CD4-positive, alpha-beta T cell treated with Interleukin-6 for 4 hours (primary cell): ENCODE data around the gene SLC35F3.
"Not testable (repeated sequence)": the region's sequence is repeated elsewhere in the genome, so short reads cannot be mapped to it uniquely, and the experiment has no call there.

ENCODE experiments used
- DNase-seq: peaks from one replicate; pipeline ENCODE4 v3.0.0-alpha.2; 2020; ENCODE audit warnings: mixed read lengths

SLC35F3 gene

DNA sequence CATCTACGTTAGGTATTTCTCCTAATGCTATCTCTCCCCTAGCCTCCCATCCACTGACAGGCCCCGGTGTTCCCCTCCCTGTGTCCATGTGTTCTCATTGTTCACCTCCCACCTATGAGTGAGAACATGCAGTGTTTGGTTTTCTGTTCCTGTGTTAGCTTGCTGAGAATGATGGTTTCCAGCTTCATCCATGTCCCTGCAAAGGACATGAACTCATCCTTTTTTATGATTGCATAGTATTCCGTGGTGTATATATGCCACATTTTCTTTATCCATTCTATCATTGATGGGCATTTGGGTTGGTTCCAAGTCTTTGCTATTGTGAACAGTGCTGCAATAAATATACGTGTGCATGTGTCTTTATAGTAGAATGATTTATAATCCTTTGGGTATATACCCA, 247.9 kb downstream of the SLC35F3 start:
- not testable (repeated sequence) for DNase-seq

DNA sequence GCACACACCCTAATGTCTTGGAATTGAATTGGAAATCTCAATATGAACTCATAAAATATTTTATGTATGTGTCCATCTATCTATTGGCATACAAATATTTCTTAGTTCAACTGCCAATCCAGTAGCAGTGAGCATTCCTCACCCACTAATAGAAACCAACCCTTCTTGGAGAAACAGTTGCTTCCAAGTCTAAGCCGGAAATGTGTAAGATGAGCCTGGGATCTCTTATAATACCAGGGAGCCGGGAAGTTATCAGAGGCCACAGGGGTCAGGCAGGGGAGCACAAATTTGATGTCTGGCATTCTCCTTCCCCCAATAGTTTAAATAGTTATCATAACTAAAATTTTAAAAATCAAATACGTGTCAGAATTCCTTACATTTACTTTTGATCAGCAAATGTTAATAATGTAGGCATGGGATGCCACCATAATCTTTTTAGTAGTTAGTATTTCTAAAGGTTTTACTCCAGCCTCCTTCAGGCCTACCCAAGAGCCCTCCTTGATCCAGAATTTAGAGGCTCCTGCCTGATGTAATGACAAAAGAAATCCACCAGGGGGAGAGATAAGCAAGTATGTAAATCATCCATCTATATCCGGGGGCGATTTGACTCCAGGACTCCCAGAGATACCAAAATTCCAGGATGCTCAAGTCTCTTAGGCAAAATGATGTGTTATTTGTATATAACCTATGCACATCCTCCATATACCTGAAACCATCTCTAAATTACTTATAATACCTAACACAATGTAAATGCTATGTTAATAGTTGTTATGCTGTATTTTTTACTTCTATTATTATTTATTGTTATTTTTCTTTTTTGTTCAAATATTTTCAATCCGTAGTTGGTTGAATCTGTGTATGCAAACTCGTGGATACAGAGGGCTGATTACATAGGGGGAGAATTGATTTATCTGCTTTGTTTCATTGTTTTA, 250.1 kb downstream of the SLC35F3 start:
- peak; percentile 20 for DNase-seq

DNA sequence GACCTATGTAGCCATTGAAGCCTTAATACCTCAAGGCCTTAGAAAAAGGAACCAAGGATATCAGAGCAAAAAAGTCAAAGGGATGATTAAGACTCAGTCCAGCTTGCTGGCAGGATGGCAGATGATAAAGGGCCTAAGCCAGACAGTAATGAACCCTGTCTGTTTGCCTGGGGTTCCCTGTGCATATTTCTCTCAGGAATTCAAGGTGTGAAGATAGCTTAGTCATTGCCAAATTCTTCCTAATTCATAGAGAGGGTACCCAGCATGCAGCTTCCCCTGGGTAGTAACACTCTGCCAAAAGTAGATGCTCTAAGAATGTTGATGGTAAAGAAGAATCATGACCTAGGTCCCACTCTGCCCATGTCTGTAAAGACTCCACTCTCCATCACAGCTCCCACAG, 258.2 kb downstream of the SLC35F3 start:
- no peak for DNase-seq

DNA sequence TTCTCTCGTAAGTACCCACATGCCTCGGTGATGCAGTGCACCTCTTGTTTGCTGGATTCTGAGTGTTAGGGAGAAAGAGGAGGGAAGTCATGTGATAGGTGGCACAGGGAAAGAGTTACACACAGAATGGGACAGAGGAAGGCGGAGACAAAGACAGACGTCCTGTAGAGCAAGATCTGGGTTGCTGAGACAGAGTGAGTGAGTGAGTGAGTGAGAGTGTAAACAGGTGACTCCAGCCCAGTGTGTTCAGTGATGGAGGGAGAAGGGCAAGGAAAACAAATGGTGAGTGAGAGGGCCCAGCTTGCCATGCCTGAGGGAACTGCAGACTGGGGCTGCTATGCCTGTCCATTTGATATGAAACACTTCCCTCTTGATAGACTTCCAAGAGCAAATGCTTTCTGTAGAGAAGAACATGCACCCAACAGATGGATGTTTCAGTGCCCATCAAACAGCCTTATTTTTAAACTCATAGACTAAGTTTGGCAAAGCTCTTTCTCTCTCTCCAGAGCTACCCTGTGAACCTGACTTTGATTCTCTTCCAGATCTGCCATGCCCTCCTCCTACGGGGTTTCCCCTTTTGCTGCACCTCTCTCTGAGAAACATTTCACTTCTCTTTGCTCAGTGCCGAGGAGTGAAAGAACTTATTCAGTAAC, 258.9 kb downstream of the SLC35F3 start:
- DNase-seq = no peak

DNA sequence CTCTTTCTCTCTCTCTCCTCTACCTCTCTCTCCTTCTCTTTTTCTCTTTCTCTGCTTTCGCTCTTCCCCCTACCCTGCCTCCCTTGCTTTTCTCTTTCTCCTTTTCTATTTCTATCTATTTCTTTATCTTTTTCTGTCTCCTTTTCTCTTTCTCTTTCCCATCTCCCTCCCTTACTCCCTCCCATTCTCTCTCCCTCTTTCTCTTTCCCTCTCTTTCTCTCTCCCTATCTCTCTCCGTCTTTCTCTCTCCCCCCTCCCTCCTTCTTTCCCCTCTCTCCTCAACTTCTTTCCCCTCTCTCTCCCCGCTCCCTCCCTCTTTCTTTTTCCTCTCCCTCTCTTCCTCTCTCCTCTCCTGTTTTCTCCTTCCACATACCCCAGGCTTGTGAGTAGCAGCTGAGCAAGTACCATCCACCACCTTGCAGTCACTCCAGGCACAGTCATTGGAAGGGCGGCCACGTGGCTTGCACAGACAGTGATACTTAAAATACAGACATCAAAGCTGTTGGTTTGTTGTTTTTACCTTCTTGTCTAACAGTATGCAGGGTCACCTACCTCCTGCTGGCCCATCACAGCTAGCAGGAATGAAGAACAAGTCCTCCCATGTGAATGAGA, 259.7 kb downstream of the SLC35F3 start:
- no peak for DNase-seq

DNA sequence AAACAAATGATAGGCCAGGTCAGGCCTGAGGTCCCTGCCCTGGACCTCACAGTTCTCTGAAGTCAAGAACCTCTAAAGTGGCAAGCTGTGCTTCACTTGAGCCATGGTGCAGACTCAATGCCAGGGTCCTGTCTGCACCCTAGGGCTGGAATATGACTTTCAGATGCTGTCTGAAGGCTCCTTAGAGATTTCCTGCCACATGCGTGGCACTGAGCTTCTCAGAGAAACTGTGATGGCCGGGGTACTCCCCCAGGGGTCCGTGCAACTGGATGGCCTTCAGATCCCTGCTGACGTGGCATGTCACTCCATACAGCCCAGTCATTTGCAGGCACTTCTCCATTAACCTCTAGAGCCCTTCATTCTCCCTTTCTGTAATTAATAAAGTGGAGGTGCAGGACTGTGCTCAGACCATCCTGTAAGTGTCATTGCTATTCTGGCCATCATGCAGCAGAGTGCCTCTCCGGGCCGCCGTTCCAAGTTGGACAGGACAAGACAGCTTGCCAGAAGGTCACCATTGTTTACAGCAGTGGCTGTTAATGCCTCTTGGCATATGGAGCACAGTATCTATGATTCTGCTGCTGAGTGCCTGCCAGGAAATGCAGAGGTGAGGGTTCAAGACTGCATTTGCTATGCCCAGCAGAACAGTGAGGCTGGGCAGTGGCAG, 263.7 kb downstream of the SLC35F3 start:
- no peak for DNase-seq

DNA sequence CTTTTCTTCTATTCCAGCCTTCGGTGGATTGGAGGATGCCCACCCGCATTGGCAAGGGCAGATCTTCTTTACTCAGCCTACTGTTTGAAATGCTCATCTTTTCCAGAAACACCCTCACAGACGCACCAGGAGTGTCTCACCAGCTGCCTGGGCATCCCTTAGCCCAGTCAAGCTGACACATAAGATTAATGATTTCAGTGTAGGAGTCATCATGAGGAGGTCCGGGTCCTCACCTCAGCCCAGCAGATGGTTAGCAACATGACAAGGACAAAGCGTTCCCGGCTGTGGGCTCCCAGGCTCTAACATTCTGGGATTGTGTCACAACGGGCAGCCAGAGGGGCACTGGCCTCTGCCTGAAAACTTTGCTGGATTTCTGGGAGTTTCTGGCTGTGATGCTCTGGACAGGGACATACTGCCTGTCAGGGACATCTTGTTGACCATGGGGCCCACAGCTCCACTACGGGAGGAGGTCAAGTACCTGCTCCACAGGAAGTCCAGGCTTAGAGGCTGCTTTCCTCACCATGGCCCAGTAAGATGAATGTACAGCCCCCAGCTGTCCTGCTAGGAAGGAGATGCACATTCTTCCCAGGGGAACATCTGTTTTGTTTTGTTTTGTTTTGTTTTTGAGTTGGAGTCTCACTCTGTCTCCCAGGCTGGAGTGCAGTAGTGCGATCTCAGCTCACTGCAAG, 264.8 kb downstream of the SLC35F3 start:
- no peak for DNase-seq

DNA sequence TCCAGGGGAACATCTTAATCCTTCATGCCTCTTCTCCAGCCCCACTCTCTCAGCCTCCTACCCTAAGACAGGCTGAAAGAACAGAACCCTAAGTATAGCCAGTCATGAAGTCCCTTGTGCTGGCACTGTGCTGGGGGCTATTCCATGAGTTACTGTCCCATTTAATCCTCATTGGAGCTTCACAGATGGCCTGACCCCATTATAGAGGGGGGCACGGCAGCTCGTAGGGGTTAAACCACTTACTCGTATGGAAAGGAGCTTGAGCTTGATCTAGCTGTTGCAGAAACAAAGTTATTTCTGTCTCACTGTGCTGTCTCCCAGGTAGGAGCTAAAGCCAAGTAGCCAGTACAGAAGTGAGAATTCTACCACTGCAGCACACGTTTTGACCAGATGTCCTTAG, 265.6 kb downstream of the SLC35F3 start:
- DNase-seq = no peak

DNA sequence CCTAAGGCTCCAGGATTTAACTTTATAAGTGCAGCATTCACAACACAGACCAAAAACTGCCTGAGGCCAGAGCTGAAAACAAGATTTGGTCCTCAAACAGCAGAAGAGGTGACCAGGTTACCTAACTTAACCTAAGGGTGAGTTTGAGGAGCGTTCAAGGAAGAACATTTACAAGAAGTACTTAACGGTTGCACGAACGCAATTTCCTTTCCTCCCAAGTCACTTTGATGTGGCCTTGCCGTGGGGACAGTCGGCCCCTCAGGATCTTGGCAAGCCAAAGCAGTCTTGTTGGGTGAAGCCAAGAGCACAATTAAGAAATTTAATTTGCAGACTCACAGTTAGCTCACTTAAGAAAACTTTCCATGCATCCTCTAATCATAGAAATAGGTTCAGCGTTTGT, 266.1 kb downstream of the SLC35F3 start:
- DNase-seq = no peak

DNA sequence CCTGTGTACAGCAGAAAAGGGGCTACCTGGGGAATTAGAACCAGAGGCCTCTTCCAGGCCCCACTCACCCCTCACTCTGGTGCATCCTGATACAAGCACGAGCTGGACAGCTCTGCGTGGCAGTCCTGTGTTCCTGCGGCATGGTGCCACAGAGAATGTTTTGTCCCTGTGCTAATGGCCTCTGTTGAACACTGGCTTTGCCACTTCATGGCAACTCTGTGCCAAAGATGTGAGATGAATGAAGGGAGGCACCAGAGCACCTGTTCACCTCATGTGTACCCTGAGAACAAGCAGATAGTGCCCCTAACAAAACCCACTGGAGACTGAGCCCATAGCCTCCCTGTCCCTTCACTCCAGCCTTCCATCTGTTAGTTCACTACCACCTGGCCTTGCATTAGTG, 269.5 kb downstream of the SLC35F3 start:
- no peak for DNase-seq

DNA sequence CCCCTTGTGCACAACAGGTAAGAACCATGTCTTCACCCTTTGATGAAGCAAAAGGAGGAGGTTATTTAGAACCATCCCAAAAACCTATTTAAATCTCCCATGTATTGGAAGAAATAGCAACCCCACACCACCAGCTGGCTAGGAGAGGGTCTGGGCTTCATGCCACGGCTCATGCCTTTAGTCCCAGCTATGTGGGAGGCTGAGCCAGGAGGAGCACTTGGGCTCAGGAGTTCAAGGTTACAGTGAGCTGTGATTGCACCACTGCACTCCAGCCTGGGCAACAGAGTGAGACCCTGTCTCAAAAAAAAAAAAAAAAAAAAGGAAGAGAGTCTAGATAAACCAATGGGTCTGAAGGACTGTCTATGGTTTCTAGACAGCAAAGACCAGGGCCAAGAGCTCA, 270.9 kb downstream of the SLC35F3 start:
- DNase-seq = no peak

DNA sequence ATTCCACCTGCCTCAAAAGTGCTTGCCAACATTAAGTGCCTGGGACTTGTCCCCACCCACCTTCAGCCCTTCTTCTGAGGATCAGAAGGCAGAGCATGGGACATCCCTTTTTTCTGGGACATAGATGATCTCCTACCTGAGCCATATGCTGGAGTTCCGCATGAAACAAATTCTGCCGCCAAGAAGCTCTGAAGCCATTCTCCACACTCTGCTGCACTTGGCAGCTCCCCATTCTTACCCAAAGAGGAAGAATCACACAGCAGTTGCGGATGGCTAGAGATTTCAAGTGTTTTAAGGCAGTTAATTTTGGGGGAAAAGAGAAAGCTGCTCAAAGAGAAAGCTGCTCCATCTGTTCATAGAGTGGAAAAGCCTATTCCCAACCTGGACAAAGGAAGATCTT, 271.5 kb downstream of the SLC35F3 start:
- DNase-seq = no peak

DNA sequence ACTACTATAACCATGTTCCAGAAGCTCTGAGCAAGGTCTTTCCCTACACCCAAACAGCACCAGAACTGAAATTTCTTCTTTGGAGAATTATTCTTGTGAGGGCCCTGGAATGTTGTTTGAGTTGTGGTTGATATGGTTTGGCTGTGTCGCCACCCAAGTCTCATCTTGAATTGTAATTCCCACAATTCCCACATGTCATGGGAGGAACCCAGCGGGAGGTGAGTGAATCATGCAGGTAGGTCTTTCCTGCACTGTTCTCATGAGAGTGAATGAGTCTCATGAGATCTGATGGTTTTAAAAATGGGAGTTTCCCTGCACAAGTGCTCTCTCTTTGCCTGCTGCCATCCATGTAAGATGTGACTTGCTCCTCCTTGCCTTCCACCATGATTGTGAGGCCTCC, 272.4 kb downstream of the SLC35F3 start:
- DNase-seq = not testable (repeated sequence)

DNA sequence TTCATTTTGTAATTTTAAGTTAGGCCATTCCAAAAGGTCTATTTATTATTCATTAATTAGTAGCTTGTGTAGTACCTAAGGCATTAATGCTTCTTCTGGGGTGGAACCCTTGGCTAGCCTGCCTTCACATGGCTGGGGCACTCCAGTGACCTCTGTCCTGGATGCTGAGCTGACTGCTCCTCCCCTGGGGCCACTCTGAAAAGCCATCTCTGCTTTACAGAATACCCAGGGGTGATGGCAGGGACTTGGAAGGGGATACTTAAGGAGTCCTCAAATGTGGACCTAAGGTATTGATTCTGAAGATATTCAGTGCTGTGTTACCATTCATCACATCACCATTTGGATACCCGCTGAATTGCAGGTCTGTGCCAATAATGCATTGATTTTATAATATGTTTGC, 281.0 kb downstream of the SLC35F3 start:
- no peak for DNase-seq

DNA sequence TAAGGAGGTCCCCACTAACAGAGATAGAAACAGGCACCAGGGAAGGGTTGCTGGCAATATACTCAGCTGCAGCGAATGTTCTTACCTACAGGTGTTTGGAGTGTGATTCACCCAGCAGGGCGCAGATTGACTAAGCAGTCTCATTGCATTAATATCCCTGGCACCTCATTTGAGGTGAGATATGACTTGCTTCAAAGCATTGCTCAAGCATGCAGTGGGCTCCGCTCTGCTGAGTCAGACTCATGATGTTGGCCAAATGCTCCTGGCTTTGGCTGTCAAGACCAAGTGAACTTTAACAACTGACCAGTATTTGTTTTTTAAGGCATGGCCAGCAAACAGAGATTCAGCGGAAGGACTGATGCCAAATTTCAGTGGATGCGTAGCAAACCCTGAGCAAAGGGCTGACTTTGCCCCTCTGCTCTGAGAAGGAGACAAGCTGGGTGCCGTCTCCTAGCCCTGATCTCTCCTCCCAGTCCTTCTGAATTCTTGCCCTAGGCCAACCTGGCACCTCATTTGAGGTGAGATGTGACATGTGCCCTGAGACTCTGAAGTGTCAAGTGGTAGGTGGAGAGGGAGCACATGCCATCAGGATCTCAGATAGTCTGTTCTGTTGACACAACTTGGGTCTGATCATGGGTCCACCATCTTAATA, 281.7 kb downstream of the SLC35F3 start:
- DNase-seq = no peak

DNA sequence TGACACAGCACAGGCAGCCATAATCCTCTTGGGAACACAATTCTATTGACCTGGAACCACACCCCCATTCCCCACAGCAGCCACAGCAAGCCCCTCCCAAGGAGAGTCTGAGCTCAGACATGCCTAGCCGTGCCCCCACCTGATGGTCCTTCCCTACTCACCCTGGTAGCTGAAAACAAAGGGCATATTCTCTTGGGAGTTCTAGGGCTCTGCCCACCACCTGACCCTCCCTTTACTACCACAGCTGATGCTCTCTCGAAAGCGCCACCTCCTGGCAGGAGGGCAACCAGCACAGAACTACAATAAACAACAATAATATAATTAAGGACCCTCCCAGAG, 283.9 kb downstream of the SLC35F3 start:
- no peak for DNase-seq

DNA sequence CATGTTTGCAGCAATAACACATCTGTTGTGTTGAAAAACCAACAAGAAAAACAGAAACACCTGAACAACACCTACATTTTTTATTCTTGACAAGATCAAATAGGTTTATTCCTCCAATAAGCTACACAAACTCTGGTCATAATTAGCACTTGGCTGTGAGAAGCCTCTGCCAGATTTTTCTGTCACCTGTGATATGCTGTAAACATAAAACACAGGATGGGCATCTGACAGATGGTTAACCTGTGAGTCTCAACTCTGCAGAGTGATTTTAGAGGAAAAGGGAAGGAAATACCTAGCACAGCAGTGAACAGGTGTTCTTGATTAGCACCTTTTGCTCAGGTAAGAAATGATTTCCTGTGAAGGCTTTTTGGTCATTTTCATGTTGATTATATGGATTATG, 293.4 kb downstream of the SLC35F3 start:
- no peak for DNase-seq

DNA sequence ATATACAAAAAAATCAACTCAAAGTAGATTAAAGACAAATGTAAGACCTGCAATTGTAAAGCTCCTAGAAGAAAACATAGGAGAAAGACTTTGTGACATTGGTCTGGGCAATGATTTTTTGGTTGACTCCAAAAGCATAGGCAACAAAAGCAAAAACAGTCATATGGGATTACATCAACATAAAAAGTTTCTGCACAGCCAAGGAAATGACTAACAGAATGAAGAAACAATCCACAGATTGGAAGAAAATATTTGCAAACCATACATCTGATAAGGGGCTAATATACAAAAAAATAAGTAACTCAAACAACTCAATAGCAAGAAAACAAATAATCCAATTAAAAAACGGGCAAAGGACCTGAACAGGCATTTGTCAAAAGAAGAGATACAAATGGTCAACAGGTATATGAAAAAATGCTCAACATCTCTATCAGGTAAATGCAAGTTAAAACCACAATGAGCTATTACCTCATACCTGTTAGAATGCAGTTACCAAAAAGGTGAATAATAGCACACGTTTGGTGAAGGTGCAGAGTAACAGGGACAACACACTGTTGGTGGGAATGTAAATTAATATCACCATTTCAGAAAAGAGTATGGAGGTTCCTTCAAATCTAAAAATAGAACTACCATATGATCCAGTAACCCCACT, 295.1 kb downstream of the SLC35F3 start:
- no peak for DNase-seq

DNA sequence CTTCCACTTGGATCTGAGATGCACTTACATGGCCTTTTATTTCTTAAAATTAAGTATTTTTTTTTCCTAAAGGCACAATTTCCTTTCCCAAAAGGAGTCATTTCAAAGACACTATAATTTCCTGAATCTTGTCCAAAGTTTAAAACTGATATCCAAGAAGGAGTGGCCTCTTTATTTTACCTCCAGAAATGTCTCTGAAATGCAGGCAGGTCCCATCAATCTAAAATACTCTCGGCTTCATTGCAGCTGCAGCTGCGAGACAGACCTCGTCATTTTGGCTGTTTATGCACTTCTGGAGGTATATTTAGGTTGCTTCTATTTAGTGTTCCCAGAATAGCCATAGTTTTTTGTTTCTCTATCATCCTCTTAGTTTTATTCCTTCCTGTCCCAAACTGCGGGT, 296.1 kb downstream of the SLC35F3 start:
- DNase-seq = no peak

DNA sequence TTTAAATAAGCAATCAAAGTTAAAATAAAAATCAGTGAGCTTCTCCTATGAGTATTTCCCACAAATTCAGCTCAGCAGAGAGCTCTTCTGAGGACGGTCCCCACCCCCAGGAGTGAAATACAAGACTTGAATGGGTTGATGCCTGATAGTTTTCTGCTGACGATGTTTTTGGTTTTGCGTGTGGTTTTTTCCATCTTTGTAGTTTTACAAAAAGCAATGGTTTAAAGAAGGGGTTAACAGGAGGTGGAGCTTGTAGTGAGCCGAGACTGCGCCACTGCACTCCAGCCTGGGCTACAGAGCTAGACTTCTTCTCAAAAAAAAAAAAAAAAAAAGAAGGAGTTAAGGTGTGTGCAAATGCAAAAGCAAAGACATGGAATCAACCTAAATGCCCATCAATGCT, 297.1 kb downstream of the SLC35F3 start:
- no peak for DNase-seq

DNA sequence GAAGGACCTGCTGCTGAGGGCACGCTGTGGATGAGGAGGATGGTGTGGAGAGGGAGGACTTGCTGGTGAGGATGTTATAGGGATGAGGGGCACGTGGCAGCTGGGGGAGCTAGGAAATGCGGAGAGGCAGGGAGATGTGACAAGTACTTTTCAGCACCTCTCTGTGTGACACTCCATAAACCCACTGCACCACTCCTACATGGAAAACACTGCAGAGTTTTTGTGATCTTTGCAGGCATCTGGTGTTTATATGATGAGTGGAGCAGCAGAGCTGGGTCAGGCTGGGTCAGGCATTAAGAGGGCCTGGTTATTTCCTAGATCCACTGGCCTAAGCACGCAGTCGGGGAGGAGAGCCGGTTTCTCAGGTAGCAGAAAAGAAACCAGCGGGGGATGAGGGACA, 301.5 kb downstream of the SLC35F3 start:
- DNase-seq = no peak
